ENCODE measurements around the gene ACTA1. TPM values are rescaled to one million over a fixed set of nuclear protein-coding genes. Genes with fewer than 3 reads are reported as not detected.

The ACTA1 gene
- total RNA-seq, 4 donors from 2014 or later, result 0.33 to 0.40 TPM; not detected in 2

GRCh38 chr1:229383961-229384360, 49.9 kb downstream of the ACTA1 start:
- no peak for DNase-seq
- intact Hi-C loops (cut with DNase I), result no loop called here
- Histone ChIP-seq H3K9me3 (no peaks in the 10 kb centered on the region), H3K27ac (no peak overlapping the region), H3K27me3 (no peaks in the 10 kb centered on the region), H3K36me3 (no peaks in the 10 kb centered on the region), H3K4me3 (replicated peaks in 1 of 3) (no peak overlapping the region), H3K4me1 (no peaks in the 10 kb centered on the region)
- WGBS, 2 donors, result 94 to 98% methylated on average over 5 of the region's 5 CpGs
- TF ChIP-seq, protein P1, sequence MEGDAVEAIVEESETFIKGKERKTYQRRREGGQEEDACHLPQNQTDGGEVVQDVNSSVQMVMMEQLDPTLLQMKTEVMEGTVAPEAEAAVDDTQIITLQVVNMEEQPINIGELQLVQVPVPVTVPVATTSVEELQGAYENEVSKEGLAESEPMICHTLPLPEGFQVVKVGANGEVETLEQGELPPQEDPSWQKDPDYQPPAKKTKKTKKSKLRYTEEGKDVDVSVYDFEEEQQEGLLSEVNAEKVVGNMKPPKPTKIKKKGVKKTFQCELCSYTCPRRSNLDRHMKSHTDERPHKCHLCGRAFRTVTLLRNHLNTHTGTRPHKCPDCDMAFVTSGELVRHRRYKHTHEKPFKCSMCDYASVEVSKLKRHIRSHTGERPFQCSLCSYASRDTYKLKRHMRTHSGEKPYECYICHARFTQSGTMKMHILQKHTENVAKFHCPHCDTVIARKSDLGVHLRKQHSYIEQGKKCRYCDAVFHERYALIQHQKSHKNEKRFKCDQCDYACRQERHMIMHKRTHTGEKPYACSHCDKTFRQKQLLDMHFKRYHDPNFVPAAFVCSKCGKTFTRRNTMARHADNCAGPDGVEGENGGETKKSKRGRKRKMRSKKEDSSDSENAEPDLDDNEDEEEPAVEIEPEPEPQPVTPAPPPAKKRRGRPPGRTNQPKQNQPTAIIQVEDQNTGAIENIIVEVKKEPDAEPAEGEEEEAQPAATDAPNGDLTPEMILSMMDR (IDR thresholded peaks at IDR 0.05), result no peak
- no peak for TF ChIP-seq POLR2A (IDR thresholded peaks at IDR 0.05)

GRCh38 chr1:229383188-229383587, 50.7 kb downstream of the ACTA1 start:
- H3K9me3 ChIP-seq, result no peaks in the 10 kb centered on the region
- intact Hi-C loops (cut with DNase I), result no loop called here
- no peak overlapping the region for H3K4me3 ChIP-seq (replicated peaks in 1 of 3)
- H3K36me3 ChIP-seq, result no peaks in the 10 kb centered on the region
- 91 to 93% methylated on average over 3 of the region's 3 CpGs for WGBS, 2 donors
- DNase-seq, result no peak
- TF ChIP-seq POLR2A (IDR thresholded peaks at IDR 0.05), result no peak
- TF ChIP-seq, protein P1 (IDR thresholded peaks at IDR 0.05), result no peak
- no peaks in the 10 kb centered on the region for H3K27me3 ChIP-seq
- no peaks in the 10 kb centered on the region for H3K4me1 ChIP-seq
- H3K27ac ChIP-seq, result no peak overlapping the region

Small RNA genes within 50 kb of the gene (small RNA-seq; reads per million reads assigned to genes)
- gene RN7SKP276 (not detected), gene RNU6-180P (not detected)

Other genes starting within 250 kb of the ACTA1 start
- gene RAB4A, start 163.0 kb downstream of the ACTA1 start, total RNA-seq, result 10 to 100 TPM; 44.9 to 73.6 (median 60.2) TPM
- gene CCSAP, start 91.0 kb downstream of the ACTA1 start, total RNA-seq, result 1 to 10 TPM; 2.1 to 3.6 (median 2.9) TPM
- 10 to 100 TPM; 29.6 to 40.7 (median 37.3) TPM for gene NUP133, start 74.2 kb upstream of the ACTA1 start, total RNA-seq
- 10 to 100 TPM; 13.7 to 22.6 (median 17.8) TPM for gene ABCB10, start 124.6 kb upstream of the ACTA1 start, total RNA-seq
- 10 to 100 TPM; 14.9 to 26.1 (median 18.4) TPM for gene TAF5L, start 192.0 kb upstream of the ACTA1 start, total RNA-seq
- 10 to 100 TPM in 1 of 4 donors, 1 to 10 TPM in 3; 6.4 to 14.9 (median 7.1) TPM for gene URB2, start 192.2 kb upstream of the ACTA1 start, total RNA-seq